OCI-LY7 (cell line): Measurements from ENCODE around the gene MOB3A. TPM values are rescaled to one million over a fixed set of nuclear protein-coding genes. Genes with fewer than 3 reads are reported as not detected.
A peak's percentile ranks its signal among the peaks of the same experiment; 100 is the strongest.
"Not testable (repeated sequence)": the region's sequence is repeated elsewhere in the genome, so short reads cannot be mapped to it uniquely, and the experiment has no call there.

Experiments
- BruUV-seq: library from RNA; stranded (reverse); fragments of 400-500 nt; replicated peaks from 2 replicates; lab custom pipeline; 2021; lab: Mats Ljungman, UMichigan
- CTCF ChIA-PET: fragments of 300-600 bp; sonication (Branson Sonifier 250); formaldehyde crosslinking; loops from one replicate; lab custom pipeline; 2022; ENCODE audit warnings: antibody characterized with exemption; ENCODE audit not compliant: unreplicated experiment; lab: Charles Lee
- POLR2A ChIA-PET: fragments of 300-600 bp; sonication (Branson Sonifier 250); formaldehyde crosslinking; loops from one replicate; lab custom pipeline; 2022; ENCODE audit warnings: antibody characterized with exemption; lab: Charles Lee
- DNase-seq: peaks from one replicate; pipeline ENCODE4 v3.0.0-alpha.2; 2015; ENCODE audit warnings: low spot score
- H2AFZ ChIP-seq: fragments of 200-600 bp; sonication (generic), shearing (Covaris generic); 2 replicates; pipeline ENCODE4 v1.6.1; 2014; ENCODE audit warnings: mild to moderate bottlenecking, antibody characterized with exemption, low read length, moderate library complexity
- H3K27ac ChIP-seq: fragments of 200-600 bp; sonication (generic); 2 replicates; pipeline ENCODE4 v1.5.1; 2014; ENCODE audit warnings: mixed run types, low read depth, mild to moderate bottlenecking, moderate library complexity, low read length, inconsistent platforms; ENCODE audit not compliant: poor library complexity, severe bottlenecking
- H3K36me3 ChIP-seq: fragments of 200-600 bp; sonication (generic); 2 replicates; pipeline ENCODE4 v1.6.1; 2014; ENCODE audit warnings: mild to moderate bottlenecking, antibody characterized with exemption, low read length, moderate library complexity, mixed read lengths; ENCODE audit not compliant: insufficient read depth
- H3K4me1 ChIP-seq: fragments of 200-600 bp; sonication (generic); 2 replicates; pipeline ENCODE4 v1.5.1; 2014; ENCODE audit warnings: mild to moderate bottlenecking, low read length; ENCODE audit not compliant: insufficient read depth, poor library complexity, severe bottlenecking
- H3K4me2 ChIP-seq: fragments of 200-600 bp; sonication (generic); 2 replicates; pipeline ENCODE4 v1.6.1; 2014; ENCODE audit warnings: mild to moderate bottlenecking, low read length
- H3K4me3 ChIP-seq: fragments of 200-600 bp; sonication (generic); 2 replicates; pipeline ENCODE4 v1.5.1; 2014; ENCODE audit warnings: mild to moderate bottlenecking, low read depth, low read length; ENCODE audit not compliant: poor library complexity, severe bottlenecking
- H3K79me2 ChIP-seq: fragments of 200-600 bp; sonication (generic); 2 replicates; pipeline ENCODE4 v1.6.1; 2016; ENCODE audit warnings: low read depth, mild to moderate bottlenecking, low read length, moderate library complexity, mixed read lengths; ENCODE audit not compliant: insufficient read depth
- H3K9me2 ChIP-seq: fragments of 200-600 bp; sonication (generic); 2 replicates; pipeline ENCODE4 v1.6.1; 2016; ENCODE audit warnings: mild to moderate bottlenecking, low read length, mixed read lengths; ENCODE audit not compliant: insufficient read depth
- H3K9me3 ChIP-seq: fragments of 200-600 bp; sonication (generic); 2 replicates; pipeline ENCODE4 v1.6.1; 2014; ENCODE audit warnings: mild to moderate bottlenecking, mixed run types, low read length, mixed read lengths
- H4K20me1 ChIP-seq: fragments of 200-600 bp; sonication (generic); 2 replicates; pipeline ENCODE4 v1.6.1; 2014; ENCODE audit warnings: mild to moderate bottlenecking, antibody characterized with exemption, low read length, moderate library complexity, mixed read lengths; ENCODE audit not compliant: insufficient read depth
- EZH2phosphoT487 ChIP-seq: fragments of 200-600 bp; sonication (generic); IDR thresholded peaks from 2 replicates; pipeline ENCODE4 v1.6.1; 2018; ENCODE audit warnings: low read depth, borderline replicate concordance, mild to moderate bottlenecking, mixed run types, antibody characterized with exemption, low read length, moderate library complexity, mixed read lengths
- intact Hi-C: fragments of 100-400 bp; cut with micrococcal nuclease; formaldehyde crosslinking; loops from one replicate; pipeline ENCODE4 v1.10.0; 2022; ENCODE audit not compliant: unreplicated experiment
- total RNA-seq, 2 experiments: library from RNA; depleted of rRNA in 1 of 2; stranded (reverse); fragments of >200 nt in 1 of 2; shearing (Covaris generic) in 1 of 2; gene quantifications; 2 replicates each; pipeline ENCODE4 v1.2.3, GENCODE V29; 2014 to 2022
- TF ChIP-seq, protein P1 (sequence below): fragments of 200-600 bp; sonication (generic); conservative IDR thresholded peaks from 2 replicates; pipeline ENCODE4 v1.5.1; 2014; ENCODE audit warnings: mild to moderate bottlenecking, antibody characterized with exemption, low read length, moderate library complexity, mixed read lengths

MOB3A gene
- total RNA-seq, 2 experiments from 2014 or later, result 54.6 to 111 TPM

DNA sequence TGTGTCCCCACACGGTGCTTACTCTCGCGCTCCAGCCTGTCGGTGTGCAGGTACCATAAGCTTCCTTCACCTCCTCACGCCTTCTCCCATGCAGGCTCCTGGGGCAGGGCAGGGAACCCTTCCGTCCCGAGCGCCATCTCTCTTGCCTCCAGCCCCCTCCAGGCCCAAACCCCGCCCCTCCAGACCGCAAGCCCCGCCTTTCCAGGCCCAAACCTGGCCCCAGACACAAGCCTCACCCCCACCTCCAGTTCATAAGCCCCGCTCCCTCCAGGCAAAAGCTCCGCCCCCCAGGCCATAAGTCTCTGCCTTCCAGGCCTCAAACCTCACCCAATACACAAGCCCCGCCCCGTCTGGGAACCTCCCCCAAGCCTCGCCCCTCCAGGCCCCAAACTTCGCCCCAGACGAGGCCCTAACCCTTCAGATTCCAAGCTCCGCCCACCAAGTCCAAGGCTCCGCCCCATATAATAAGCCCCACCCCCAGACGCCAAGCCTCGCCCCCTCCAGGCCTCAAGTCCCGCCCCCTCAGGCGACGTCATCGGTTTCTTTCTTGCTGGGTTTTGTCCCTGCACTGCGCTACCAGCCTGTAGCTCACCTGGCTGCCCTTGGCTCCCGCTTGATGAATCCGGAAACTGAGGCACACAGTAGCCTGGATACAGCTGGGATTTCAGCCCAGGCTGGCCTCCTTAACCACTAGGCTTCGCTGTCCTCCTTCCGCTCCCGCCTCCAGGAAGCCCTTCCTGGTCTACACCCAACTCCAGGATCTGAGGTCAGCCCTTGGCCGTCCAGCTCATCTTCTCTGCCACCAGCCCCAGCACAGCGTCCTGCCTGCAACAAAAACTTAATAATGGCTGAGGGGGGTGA is 61.2 kb downstream of the MOB3A start:
- Histone ChIP-seq H3K4me2 (peak overlapping the region; percentile 36; the same call in 1 of the 2 replicates), H3K4me1 (peaks cover 11% of the 10 kb centered on the region), H3K4me3 (no peak overlapping the region), H2AFZ (no peak overlapping the region), H3K79me2 (no peaks in the 10 kb centered on the region), H3K27ac (no peak overlapping the region), H3K36me3 (peaks cover 26% of the 10 kb centered on the region), H3K9me3 (no peaks in the 10 kb centered on the region), H4K20me1 (no peaks in the 10 kb centered on the region), H3K9me2 (no peaks in the 10 kb centered on the region)
- intact Hi-C loops, result no loop called here
- POLR2A ChIA-PET, result interaction anchor here (0.7 to 1.2 kb wide), 5 partner anchors 13 to 368 kb away, joined by 3 to 7 read pairs (median 4); no protein-coding TSS in a partner anchor
- DNase-seq, result peak; percentile 89
- no TSS peak for BruUV-seq
- TF ChIP-seq, protein P1, sequence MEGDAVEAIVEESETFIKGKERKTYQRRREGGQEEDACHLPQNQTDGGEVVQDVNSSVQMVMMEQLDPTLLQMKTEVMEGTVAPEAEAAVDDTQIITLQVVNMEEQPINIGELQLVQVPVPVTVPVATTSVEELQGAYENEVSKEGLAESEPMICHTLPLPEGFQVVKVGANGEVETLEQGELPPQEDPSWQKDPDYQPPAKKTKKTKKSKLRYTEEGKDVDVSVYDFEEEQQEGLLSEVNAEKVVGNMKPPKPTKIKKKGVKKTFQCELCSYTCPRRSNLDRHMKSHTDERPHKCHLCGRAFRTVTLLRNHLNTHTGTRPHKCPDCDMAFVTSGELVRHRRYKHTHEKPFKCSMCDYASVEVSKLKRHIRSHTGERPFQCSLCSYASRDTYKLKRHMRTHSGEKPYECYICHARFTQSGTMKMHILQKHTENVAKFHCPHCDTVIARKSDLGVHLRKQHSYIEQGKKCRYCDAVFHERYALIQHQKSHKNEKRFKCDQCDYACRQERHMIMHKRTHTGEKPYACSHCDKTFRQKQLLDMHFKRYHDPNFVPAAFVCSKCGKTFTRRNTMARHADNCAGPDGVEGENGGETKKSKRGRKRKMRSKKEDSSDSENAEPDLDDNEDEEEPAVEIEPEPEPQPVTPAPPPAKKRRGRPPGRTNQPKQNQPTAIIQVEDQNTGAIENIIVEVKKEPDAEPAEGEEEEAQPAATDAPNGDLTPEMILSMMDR, result no peak
- no peak for TF ChIP-seq EZH2phosphoT487
- CTCF ChIA-PET, result interaction anchor here (0.6 to 0.8 kb wide), 2 partner anchors 17 to 134 kb away, joined by 4 to 5 read pairs; no protein-coding TSS in a partner anchor

DNA sequence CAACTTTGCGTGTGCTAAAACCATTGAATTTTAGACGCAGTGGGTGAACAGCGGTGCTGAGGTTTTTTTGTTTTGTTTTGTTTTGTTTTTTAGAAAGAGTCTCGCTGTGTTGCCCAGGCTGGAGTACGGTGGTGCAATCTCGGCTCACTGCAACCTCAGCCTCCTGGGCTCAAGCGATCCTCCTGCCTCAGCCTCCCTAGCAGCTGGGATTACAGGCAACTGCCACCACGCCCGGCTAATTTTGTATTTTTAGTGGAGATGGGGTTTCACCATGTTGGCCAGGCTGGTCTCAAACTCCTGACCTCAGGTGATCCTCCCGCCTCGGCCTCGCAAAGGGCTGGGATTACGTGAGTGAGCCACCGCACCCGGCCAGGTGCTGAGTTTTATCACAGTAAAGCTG is 61.9 kb downstream of the MOB3A start:
- peaks cover 11% of the 10 kb centered on the region for H3K4me1 ChIP-seq
- H3K9me2 ChIP-seq, DNase-seq, H2AFZ ChIP-seq, H3K9me3 ChIP-seq, H3K79me2 ChIP-seq, BruUV-seq, H4K20me1 ChIP-seq, H3K4me3 ChIP-seq, POLR2A ChIA-PET, CTCF ChIA-PET, intact Hi-C loops, H3K27ac ChIP-seq: not testable (repeated sequence)
- peaks cover 19% of the 10 kb centered on the region for H3K36me3 ChIP-seq
- peak overlapping the region; percentile 36; the same call in 1 of the 2 replicates for H3K4me2 ChIP-seq

DNA sequence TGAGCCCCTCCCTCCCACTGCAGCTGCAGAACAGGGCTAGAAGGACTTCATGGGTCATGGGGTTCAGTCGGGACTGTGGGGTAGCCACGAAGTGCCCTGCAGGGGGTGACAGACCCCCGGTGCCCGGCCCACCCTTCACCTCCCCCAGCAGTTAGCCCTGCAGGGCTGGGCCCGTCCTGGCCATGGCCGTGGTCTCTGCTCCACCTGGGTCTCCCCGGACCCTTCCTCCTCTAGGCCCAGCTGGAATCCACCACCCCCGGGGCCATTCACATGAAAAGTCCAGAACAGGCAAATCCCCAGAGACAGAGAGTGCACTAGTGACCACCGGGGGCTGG is 62.3 kb downstream of the MOB3A start:
- Histone ChIP-seq H3K27ac (no peak overlapping the region), H3K9me3 (no peaks in the 10 kb centered on the region), H3K9me2 (no peaks in the 10 kb centered on the region), H3K4me3 (no peak overlapping the region), H3K36me3 (peaks cover 14% of the 10 kb centered on the region), H4K20me1 (no peaks in the 10 kb centered on the region), H2AFZ (no peak overlapping the region), H3K4me1 (peaks cover 11% of the 10 kb centered on the region), H3K4me2 (no peak overlapping the region), H3K79me2 (no peaks in the 10 kb centered on the region)
- ChIA-PET POLR2A (no interaction called here), CTCF (no interaction called here)
- intact Hi-C loops, result no loop called here
- TF ChIP-seq EZH2phosphoT487, result no peak
- TF ChIP-seq, protein P1, result no peak
- BruUV-seq, result no TSS peak
- DNase-seq, result no peak
